KOPT-K1 (cell line): ENCODE data around the gene CELSR1.

Source experiments
- H3K27ac ChIP-seq: fragments of 200-600 bp; sonication (generic); 2 replicates; pipeline ENCODE4 v1.5.1; 2016; ENCODE audit warnings: antibody characterized with exemption, mild to moderate bottlenecking, low read depth, low read length; ENCODE audit not compliant: poor library complexity, severe bottlenecking
- H3K36me3 ChIP-seq: fragments of 200-600 bp; sonication (generic); 2 replicates; pipeline ENCODE4 v1.5.1; 2017; ENCODE audit warnings: antibody characterized with exemption, mild to moderate bottlenecking, low read length, moderate library complexity; ENCODE audit not compliant: insufficient read depth
- H3K9me3 ChIP-seq: fragments of 200-600 bp; sonication (generic); 2 replicates; pipeline ENCODE4 v1.5.1; 2017; ENCODE audit warnings: antibody characterized with exemption, low read length, mild to moderate bottlenecking; ENCODE audit not compliant: insufficient read depth, poor library complexity, severe bottlenecking

CELSR1 gene

DNA sequence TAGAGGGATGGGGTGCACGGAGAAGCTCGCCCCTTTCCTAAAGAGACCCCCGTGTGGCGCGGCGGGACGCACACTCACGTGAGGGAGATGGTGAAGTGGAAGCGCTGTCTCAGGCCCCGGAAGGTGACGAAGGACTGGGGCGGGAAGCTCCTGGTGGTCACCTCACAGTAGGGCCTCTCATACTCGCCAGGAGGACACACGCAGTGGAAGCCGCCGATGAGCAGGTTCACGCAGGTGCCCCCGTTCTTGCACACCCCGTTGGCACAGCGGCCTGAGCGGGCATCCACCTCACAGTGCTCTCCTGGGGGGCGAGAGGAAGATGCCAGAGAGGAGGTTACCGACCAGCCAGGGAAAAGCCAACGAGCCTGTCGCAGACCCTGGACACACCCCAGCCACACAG is 98.3 kb downstream of the CELSR1 start:
- Histone ChIP-seq H3K36me3 (no peaks in the 10 kb centered on the region), H3K9me3 (no peaks in the 10 kb centered on the region), H3K27ac (no peak overlapping the region)

DNA sequence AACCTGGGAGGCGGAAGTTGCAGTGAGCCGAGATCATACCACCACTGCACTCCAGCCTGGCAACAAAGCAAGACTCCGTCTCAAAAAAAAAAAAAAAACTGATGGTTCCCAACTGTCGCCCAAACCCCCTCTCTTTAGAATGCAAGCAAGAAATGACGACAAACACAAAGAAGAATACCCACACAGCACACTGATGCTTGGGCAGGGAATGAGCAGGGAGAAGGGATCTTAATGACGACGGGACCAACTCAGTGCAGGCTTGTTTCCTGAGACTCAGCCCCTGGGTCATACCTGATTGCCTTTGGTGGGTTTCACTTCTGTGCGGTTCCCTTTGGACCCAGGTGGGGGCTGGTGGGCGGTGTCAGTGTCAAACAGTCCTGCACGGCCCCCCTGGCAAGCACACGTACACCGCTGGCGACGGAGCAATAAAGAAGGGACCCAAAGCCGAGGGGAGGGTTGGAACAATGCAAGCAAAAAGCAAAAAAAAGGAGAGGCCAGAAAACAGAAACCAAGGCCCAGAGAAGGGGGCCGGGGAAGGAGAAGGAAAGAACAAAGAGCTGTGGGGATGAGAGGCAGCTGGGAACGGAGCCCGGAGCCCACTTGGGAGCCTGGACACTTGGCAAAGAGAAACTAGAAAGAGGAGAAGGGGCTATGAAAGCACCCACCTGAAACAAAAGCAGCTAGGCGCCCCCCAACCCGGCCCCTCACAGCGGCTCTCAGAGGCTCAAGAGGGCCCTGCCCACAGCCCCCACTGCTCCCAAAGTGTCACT is 99.6 kb downstream of the CELSR1 start:
- no peaks in the 10 kb centered on the region for H3K36me3 ChIP-seq
- no peak overlapping the region for H3K27ac ChIP-seq
- no peaks in the 10 kb centered on the region for H3K9me3 ChIP-seq

DNA sequence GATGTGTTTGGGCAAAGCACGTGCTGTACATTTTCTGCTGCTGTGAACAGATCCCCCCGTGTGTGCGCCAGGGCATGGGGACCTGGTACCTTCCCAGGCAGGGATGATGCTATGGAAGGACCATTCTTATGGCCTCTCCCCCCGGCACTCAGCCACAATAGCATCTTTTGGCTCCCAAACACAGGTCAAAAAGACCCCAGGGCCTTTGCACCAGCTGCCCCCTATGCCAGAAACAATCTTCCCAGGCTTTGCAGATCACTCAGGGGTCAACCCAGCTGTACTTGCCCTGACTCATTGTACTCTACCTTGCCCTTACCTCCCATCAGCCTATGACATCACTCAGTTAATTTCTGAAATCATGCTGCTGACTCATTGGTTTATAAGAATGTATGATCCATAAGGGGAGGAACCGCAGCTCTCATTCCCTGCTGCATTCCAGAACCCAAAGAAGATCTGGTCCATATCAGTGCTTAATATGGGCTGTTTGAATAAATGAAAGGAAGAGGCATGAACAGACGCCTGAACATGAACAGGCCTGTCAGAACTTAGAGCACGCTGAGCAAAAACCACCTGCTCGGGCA is 100.7 kb downstream of the CELSR1 start:
- H3K27ac ChIP-seq = no peak overlapping the region
- no peaks in the 10 kb centered on the region for H3K36me3 ChIP-seq
- no peaks in the 10 kb centered on the region for H3K9me3 ChIP-seq

DNA sequence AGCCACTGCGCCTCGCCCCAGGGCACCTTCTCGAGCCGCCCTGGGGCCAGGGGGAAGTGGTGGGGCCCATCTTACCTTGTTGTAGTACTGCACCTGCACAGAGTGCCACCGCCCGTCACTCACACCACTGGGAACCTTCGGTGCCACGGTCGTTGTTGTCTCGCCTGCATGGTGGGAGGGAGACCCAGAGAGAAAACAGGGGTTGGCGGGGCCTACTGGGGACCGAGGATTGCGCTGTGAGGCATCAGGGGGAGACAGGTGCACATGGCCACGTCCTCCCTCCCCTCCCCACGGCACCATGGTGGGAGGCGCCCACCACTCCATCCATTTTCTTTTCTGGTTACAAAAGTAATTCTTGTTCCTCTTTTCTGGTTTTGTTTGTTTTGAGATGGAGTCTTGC is 104.1 kb downstream of the CELSR1 start:
- H3K27ac ChIP-seq = no peak overlapping the region
- H3K36me3 ChIP-seq = no peaks in the 10 kb centered on the region
- no peaks in the 10 kb centered on the region for H3K9me3 ChIP-seq

DNA sequence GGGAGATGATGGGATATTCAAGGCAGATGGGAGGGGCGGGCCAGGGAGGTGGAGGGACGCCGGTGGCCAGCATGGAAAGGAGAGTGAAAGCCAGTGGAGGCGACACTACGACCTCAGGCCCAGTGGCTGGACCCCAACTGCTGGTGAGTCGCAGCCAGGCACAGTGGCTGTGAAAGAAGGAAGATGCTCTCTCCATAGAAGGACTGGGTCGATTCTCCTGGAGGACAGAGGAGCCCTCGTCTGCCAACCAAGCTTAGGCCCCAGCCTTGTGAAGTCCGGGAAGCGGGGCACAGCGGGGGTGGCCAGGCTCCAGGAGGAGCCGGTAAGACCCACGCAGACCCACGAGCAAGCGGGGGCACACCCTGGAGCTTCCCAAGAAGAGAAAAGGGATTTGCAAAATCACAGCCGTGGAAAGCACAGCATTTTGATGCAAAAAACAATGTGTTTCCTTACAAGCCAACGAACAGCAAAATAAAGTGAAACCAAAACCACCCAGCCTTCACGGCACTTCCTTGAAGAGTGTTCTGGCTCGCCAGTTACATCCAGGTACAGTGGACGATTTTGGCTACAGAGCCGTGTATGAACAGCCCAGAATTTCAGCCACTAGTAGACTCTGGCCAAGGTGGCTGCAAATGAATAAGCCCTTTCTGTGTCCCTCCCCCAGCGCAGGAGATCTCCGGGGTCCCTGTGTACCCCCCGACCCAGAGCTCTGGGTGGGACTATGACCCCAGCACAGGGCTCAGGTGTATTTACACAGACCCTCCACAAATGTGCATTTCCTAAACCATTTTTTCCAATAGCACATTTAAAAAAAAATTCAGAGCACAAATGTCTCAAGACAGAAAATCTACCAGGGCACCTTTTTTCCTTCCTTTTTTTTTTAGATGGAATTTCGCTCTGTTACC is 105.0 kb downstream of the CELSR1 start:
- Histone ChIP-seq H3K36me3 (no peaks in the 10 kb centered on the region), H3K27ac (peak overlapping the region; percentile 69), H3K9me3 (no peaks in the 10 kb centered on the region)

DNA sequence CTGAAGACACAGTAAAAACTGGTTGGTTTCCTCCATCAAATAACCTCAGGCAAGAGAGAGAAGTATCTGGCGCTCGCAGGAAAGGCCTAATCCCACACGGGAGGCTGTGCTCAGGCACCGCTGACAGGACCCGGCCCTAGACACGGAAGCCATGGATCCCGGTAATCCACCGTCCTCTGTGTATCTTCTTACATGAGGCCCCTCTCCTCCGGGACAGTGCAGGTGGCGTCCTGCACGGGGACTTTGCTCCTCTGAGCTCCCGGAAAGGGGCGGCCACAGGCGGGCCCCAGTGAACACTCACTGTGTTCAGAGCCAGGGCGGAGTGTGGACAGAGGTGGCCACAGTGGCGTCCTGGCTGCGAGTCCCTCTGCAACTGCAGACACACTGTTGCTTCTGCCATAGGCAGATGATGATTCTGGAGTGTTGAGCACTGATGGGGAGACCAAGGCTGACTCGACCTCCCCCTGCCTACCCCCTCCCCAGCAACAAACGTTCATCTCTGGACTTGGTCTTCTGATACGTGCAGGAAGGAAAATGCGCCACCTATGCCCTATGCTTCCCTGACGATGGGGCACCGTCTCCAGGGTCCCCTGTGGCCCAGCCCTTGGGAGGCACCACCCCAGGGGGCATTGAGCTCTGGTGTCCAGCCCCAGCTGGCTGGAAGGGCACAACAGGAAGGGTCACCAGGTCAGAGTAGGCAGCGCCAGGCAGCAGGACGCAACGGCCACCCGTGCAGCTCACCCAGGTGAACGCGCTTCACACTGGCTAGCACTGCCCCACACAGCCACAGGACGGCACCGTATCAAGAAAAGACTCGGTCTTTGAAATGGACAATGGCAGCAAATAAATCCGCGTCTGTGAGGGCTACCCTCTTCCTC is 106.2 kb downstream of the CELSR1 start:
- H3K27ac ChIP-seq = peak overlapping the region; percentile 69
- H3K9me3 ChIP-seq = no peaks in the 10 kb centered on the region
- H3K36me3 ChIP-seq = no peaks in the 10 kb centered on the region

DNA sequence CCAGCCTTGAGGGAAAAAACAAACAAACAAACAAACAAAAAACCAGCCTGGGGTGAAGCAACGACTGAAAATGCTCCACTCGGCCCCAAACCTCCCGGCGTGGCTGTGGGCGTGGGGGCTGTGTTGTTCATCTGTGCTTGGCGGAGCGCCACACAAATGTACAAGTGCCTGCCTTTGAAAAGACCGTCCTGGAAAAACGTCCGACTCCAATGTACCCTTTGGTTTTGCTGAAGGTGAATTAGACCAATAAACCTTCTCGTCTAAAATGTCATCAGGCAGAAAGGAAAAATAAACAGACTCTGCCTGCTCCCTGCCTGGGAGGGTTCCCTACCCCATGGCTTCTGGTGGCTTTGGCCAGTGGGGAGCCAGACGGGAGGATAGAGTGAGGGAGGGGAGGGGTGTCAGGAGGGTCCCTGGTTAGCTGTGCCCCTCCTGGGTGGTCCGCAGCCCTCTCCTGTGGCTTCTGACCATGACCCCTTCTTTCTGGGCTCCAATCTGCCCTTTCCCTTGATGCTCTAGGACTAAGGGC is 108.0 kb downstream of the CELSR1 start:
- Histone ChIP-seq H3K9me3 (peaks cover 4% of the 10 kb centered on the region), H3K36me3 (no peaks in the 10 kb centered on the region), H3K27ac (no peak overlapping the region)

DNA sequence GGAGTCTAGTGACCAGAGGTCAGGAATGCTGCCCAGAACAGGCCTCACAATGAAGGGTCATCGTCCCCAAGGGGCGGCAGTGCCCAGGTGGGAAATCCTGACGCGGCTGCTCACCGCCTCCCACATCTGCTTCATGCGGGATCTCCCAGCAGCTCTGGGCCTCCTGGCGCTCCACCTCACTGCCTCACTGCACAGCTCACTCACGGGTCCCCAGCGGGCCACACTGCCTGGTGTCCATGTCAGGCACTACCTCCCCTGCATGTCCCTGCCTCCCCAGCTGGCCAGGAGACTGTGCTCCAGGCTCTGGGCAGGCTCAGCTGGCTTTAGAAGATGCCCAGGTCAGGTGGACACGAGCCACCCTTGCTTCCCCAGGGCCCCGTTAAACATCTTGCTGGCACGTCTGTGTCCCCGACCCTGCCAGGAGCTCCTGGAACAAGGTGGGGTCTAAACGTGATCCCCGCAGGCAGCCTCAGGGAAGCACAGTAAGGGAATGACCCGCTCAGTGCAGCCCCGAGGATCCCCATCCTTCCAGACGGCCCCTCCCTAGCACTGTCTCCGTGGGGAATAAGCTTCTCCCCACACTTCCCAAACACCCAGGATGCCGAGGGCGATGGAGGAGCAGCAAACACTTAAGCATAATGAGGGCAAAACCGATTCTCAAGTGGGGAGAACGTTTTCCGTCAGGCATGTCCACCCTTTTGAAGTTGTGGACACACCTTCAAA is 108.7 kb downstream of the CELSR1 start:
- Histone ChIP-seq H3K27ac (no peak overlapping the region), H3K9me3 (peaks cover 4% of the 10 kb centered on the region), H3K36me3 (no peaks in the 10 kb centered on the region)

DNA sequence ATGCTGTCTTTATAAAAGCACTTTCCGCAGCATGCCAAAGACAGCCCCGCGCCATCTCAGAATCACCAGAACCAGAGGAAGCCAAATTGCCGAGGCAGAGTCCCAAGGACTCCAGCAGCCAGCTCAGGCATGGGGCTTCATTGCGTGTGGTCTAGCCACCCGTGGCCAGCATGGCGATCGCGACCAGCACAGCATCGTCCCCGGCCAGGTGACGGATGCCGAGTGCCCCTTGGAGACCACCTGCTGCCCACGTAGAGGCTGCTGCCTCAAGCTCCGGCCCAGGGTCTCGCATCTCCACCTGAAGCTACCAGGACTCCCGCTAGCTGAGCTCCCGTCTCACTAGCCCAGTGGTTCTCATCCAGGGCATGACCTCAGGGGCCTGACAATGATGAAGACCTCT is 109.2 kb downstream of the CELSR1 start:
- Histone ChIP-seq H3K27ac (no peak overlapping the region), H3K36me3 (no peaks in the 10 kb centered on the region), H3K9me3 (peaks cover 4% of the 10 kb centered on the region)

DNA sequence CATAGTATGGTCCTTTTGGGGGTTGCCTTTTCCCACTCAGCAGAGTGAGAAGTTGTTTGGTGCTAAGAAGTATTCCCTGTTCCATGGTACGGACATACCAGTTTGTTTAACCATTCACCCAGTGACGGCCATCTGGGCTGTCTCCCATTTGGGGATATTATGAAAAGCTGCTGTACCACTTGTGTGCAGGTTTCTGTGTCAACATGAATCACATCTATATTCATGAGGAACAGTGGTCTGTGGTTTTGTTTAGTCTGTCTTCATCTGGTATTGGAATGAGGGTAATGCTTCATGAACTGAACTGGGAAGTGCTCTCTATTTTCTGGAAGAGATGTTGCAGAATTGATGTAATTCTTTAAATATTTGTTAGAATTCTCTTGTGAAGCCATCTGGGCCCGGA is 112.4 kb downstream of the CELSR1 start:
- H3K9me3 ChIP-seq = peaks cover 4% of the 10 kb centered on the region
- no peak overlapping the region for H3K27ac ChIP-seq
- H3K36me3 ChIP-seq = no peaks in the 10 kb centered on the region

DNA sequence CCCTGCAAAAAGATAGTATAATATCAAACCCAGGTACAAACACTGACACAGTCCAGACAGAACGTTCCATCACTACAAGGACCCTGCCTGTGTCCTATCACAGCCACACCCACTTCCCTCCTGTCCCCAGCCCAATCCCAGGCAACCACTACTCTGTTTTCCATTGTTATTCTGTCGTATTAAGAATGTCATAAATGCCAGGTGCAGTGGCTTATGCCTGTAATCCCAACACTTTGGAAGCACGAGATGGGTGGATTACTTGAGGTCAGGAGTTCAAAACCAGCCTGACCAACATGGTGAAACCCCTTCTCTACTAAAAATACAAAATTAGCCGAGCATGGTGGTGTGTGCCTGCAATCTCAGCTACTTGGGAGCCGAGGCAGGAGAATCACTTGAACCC is 112.9 kb downstream of the CELSR1 start:
- Histone ChIP-seq H3K9me3 (peaks cover 4% of the 10 kb centered on the region), H3K27ac (no peak overlapping the region), H3K36me3 (no peaks in the 10 kb centered on the region)

DNA sequence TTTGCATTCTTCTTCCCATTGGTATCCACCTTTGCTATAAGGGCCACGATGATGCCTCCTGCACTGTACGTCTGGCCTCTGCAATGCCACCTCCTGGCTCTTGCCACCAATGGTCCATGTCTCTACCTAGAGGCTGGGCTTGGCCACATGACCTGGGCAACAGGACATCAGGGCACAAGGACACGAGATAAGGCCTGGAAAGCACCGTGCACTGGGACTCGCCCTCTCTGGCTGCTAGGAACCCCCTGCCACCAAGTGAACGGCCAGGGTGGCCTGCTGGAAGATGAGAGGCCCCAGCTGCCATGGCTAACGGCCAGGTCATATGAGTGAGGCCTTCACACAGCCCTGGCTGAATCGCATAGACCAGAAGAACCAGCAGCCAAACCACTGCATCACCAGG is 114.5 kb downstream of the CELSR1 start:
- Histone ChIP-seq H3K36me3 (no peaks in the 10 kb centered on the region), H3K9me3 (peaks cover 4% of the 10 kb centered on the region), H3K27ac (no peak overlapping the region)

DNA sequence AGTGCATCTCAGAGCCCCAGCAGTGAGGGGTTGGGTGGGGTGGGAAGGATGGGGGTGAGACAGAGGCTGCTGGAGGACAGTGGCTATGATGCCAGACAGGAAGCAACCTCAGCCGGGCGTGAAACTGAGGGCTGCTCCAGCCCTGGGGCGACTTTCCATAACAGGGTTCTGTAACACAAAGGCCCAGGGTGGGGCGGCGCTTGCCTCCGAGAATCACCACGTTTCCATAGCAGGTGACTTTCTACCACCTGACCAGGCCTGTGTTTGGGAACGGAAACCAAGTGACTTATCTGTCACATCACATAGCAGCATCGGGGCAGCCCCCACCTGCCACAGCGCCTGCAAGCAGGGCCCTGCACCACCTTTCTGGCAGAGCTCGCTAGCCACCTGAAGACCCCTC is 116.2 kb downstream of the CELSR1 start:
- H3K36me3 ChIP-seq = no peaks in the 10 kb centered on the region
- peaks cover 4% of the 10 kb centered on the region for H3K9me3 ChIP-seq
- H3K27ac ChIP-seq = no peak overlapping the region
